K562 (cell line): Measurements from ENCODE around the gene MAGI3. TPM values are rescaled to one million over a fixed set of nuclear protein-coding genes. Genes with fewer than 3 reads are reported as not detected.

ENCODE experiments used
- ATAC-seq: fragments of 200-7000 bp; cut with Tn5 transposase; 3 replicates; pipeline ENCODE4 v1.9.1; 2020; ENCODE audit warnings: moderate library complexity
- BruUV-seq: library from RNA; stranded (reverse); fragments of 400-500 nt; replicated peaks from 2 replicates; lab custom pipeline; 2021; lab: Mats Ljungman, UMichigan
- CTCF ChIA-PET: fragments of 300-600 bp; formaldehyde crosslinking; extraction: SDS; loops from one replicate; lab custom pipeline; 2021; ENCODE audit warnings: low intra/inter-chr PET ratio; lab: Yijun Ruan, JAX
- POLR2A ChIA-PET: fragments of 300-600, 350-650 bp; sonication (Branson Sonifier 250); formaldehyde crosslinking; extraction: SDS; loops from one replicate; lab custom pipeline; 2021; ENCODE audit warnings: antibody characterized with exemption, inconsistent platforms; lab: Yijun Ruan, JAX
- DNase-seq, 4 experiments: peaks; one replicate each; pipeline versions ENCODE4 v3.0.0 to v3.0.0-alpha.2; 2011 to 2018; ENCODE audit warnings: low spot score in 3 of 4, mixed read lengths in 3 of 4; ENCODE audit errors: extremely low read depth in 1 of 4
- FAIRE-seq: peaks from 2 replicates; lab custom pipeline; 2011; peaks lifted over from hg19 to GRCh38; lab: Jason Lieb, UNC
- H2AFZ ChIP-seq: 2 replicates; pipeline ENCODE4 v1.6.0; 2011; ENCODE audit warnings: low read depth, low read length, control low read depth, inconsistent platforms
- H3K27ac ChIP-seq: fragments of 200-600 bp; 3 replicates; pipeline ENCODE4 v1.8.0; 2011; ENCODE audit warnings: low read depth, mild to moderate bottlenecking, control low read depth, inconsistent platforms, low read length, moderate library complexity, mixed read lengths; ENCODE audit errors: extremely low read depth
- H3K27me3 ChIP-seq, 2 experiments: fragments of 300-600 bp in 1 of 2; 2 replicates in 1 of 2; 3 replicates in 1 of 2; pipeline versions ENCODE4 v1.6.0 to v1.8.0; 2011; ENCODE audit warnings: inconsistent platforms in 2 of 2, low read length in 2 of 2, mild to moderate bottlenecking in 1 of 2, mixed read lengths in 1 of 2, moderate library complexity in 1 of 2; ENCODE audit not compliant: control insufficient read depth in 2 of 2, insufficient read depth in 2 of 2
- H3K36me3 ChIP-seq: fragments of 300-600 bp; 3 replicates; pipeline ENCODE4 v1.8.0; 2011; ENCODE audit warnings: mild to moderate bottlenecking, low read length, inconsistent platforms; ENCODE audit not compliant: control insufficient read depth, insufficient read depth
- H3K4me1 ChIP-seq, 2 experiments: fragments of 200-600 bp in 1 of 2; replicated peaks in 1 of 2; 2 replicates in 1 of 2; 3 replicates in 1 of 2; pipeline versions ENCODE4 v1.5.1 to v1.8.0; 2011; ENCODE audit warnings: inconsistent platforms in 2 of 2, low read length in 2 of 2, mild to moderate bottlenecking in 1 of 2, mixed read lengths in 1 of 2, moderate library complexity in 1 of 2; ENCODE audit not compliant: control insufficient read depth in 2 of 2, insufficient read depth in 2 of 2
- H3K4me2 ChIP-seq: 2 replicates; pipeline ENCODE4 v1.6.1; 2011; ENCODE audit warnings: low read length, control low read depth, inconsistent platforms, mixed read lengths; ENCODE audit not compliant: insufficient read depth
- H3K4me3 ChIP-seq: fragments of 200-600 bp; sonication (generic), shearing (Covaris generic); 2 replicates; pipeline ENCODE4 v1.5.1; 2016; ENCODE audit warnings: control low read depth, inconsistent platforms
- H3K79me2 ChIP-seq: fragments of 200-600 bp; 3 replicates; pipeline ENCODE4 v1.8.0; 2011; ENCODE audit warnings: low read length, inconsistent platforms; ENCODE audit not compliant: control insufficient read depth, insufficient read depth
- H3K9ac ChIP-seq, 2 experiments: 2 replicates each; pipeline versions ENCODE4 v1.6.0 to v1.6.1; 2011; ENCODE audit warnings: low read depth in 2 of 2, low read length in 2 of 2, control low read depth in 1 of 2, inconsistent platforms in 1 of 2, mild to moderate bottlenecking in 1 of 2, mixed read lengths in 1 of 2; ENCODE audit not compliant: insufficient read depth in 1 of 2
- H3K9me1 ChIP-seq: one replicate; pipeline ENCODE4 v1.6.0; 2011; ENCODE audit warnings: inconsistent platforms, mild to moderate bottlenecking, low read length, moderate library complexity; ENCODE audit not compliant: control insufficient read depth, insufficient read depth
- H3K9me3 ChIP-seq: replicated peaks from 2 replicates; pipeline ENCODE4 v1.5.1; 2011; ENCODE audit warnings: low read depth, low read length, inconsistent platforms; ENCODE audit not compliant: control insufficient read depth, insufficient read depth
- H4K20me1 ChIP-seq: replicated peaks from 2 replicates; pipeline ENCODE4 v1.6.1; 2011; ENCODE audit warnings: low read length, inconsistent platforms, mixed read lengths; ENCODE audit not compliant: control insufficient read depth, insufficient read depth
- GTF2F1 ChIP-seq: IDR thresholded peaks from 2 replicates; pipeline ENCODE4 v1.6.1; 2011; ENCODE audit warnings: low read depth, low read length, improper control_type of control experiment
- HNRNPL ChIP-seq: fragments of 200-400 bp; formaldehyde crosslinking; IDR thresholded peaks from 2 replicates; pipeline ENCODE4 v1.6.1; 2017; ENCODE audit warnings: low read depth, mild to moderate bottlenecking, low read length
- KLF16 ChIP-seq: IDR thresholded peaks from 2 replicates; pipeline ENCODE4 v1.6.1; 2016; ENCODE audit warnings: antibody characterized with exemption
- MCM7 ChIP-seq, 2 experiments: fragments of 450-650 bp; IDR thresholded peaks; 2 replicates each; pipeline ENCODE4 v1.6.1; 2016 to 2018
- ZNF668 ChIP-seq: fragments of 250-450 bp; sonication (Bioruptor Pico); IDR thresholded peaks from 2 replicates; pipeline ENCODE4 v1.8.0; 2022; ENCODE audit warnings: mild to moderate bottlenecking, inconsistent platforms
- WGBS: fragments of 100-300 bp; shearing (Covaris generic); methylation state at CpG from one replicate; pipeline ENCODE4 v1.1.6; 2016; ENCODE audit warnings: low coverage, mixed read lengths; ENCODE audit not compliant: insufficient coverage; ENCODE audit errors: missing lambda C conversion rate; 5-methylcytosine and 5-hydroxymethylcytosine counted together
- in situ Hi-C: fragments of 300-500 bp; cut with MboI; formaldehyde crosslinking; loops from 4 replicates; pipeline ENCODE4 v1.15.0; 2018; ENCODE audit warnings: inconsistent platforms, mixed read lengths
- intact Hi-C: fragments of 100-400 bp; cut with micrococcal nuclease; formaldehyde crosslinking; loops from 2 replicates; pipeline ENCODE4 v1.14.2; 2022
- polyA plus RNA-seq, 8 experiments: library from polyadenylated mRNA; depleted of rRNA in 4 of 8; stranded (reverse) in 5 of 8; unstranded in 3 of 8; fragments of >200 nt; fragmentation: Nextera tagmentation in 2 of 8; fragmentation: Illumina TruSeq in 1 of 8; extraction: Ambion mirVana in 2 of 8; extraction: Trizol in 1 of 8; gene quantifications; 2 replicates each; pipeline versions ENCODE4 v1.2.1 to v1.2.3, GENCODE V29; 2011 to 2014; ENCODE audit warnings: inconsistent platforms in 1 of 8, missing spikeins in 1 of 8
- total RNA-seq, 7 experiments: library from RNA; depleted of rRNA in 6 of 7; stranded (reverse); fragments of >200 nt in 6 of 7; fragmentation: Illumina TruSeq in 2 of 7; extraction: Trizol in 2 of 7; gene quantifications; 2 replicates each; pipeline versions ENCODE4 v1.2.1 to v1.2.3, GENCODE V29; 2011 to 2021; ENCODE audit warnings: low replicate concordance in 1 of 7
- TF ChIP-seq, protein P1 (sequence below): fragments of 450-650 bp; IDR thresholded peaks from 2 replicates; pipeline ENCODE4 v1.6.1; 2016; ENCODE audit warnings: low read depth, mild to moderate bottlenecking, moderate library complexity
- TF ChIP-seq, protein P2 (sequence below): fragments of 250-450 bp; sonication (Bioruptor Pico); IDR thresholded peaks from 2 replicates; pipeline ENCODE4 v1.8.0; 2022; ENCODE audit warnings: moderate library complexity, mild to moderate bottlenecking, inconsistent platforms
- TF ChIP-seq, protein P3 (sequence below): IDR thresholded peaks from 2 replicates; pipeline ENCODE4 v1.6.1; 2014; ENCODE audit warnings: antibody characterized with exemption

Gene MAGI3
- total and polyA plus RNA-seq, 9 of the 15 experiments (the other 6 are each of a cell fraction or from before 2014, with no cell fraction given): 1.0 to 8.6 (median 5.5) TPM

DNA sequence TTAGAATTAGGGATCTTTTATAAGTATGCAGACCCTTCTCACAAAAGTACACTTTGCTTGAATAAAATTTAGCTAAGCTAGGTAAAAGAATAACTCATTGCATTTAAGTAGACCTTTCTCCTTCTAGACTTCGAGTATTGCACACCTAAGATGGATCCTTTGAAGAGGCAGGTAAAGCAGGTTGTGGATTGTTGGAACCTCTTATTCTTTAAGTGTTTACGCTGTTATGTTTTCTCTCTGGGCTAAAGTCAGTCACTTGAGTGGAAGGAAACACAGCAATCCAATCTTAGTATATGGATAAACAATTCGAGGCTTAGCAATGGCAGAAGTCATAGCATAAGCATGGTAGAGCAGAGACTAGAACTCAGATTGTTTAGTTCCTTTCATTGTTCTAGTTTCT, 11.4 kb downstream of the MAGI3 start (continued):
- TF ChIP-seq, protein P1, sequence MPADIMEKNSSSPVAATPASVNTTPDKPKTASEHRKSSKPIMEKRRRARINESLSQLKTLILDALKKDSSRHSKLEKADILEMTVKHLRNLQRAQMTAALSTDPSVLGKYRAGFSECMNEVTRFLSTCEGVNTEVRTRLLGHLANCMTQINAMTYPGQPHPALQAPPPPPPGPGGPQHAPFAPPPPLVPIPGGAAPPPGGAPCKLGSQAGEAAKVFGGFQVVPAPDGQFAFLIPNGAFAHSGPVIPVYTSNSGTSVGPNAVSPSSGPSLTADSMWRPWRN: no peak
- no peak for TF ChIP-seq KLF16

DNA sequence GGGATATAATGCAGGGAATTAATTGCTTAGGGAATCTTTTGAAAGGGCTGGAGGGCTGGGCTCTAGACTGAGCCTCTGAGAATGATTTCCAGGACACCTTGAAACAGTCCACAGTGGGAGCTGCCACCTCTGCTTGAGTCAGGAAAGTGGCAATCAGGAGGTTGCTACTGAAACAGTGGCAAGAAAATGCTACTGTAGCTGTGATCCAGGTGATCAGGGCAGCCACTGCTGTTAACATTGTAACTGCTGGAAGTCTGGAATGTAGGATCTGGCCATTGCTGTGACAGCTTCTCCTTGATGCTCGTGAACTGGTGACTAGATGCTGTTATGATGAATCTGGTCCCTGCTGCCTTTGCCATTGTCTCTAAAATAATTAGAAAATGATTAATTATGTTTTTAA, 12.8 kb downstream of the MAGI3 start:
- H3K79me2 ChIP-seq: no peaks in the 10 kb centered on the region
- no peaks in the 10 kb centered on the region for H3K9me1 ChIP-seq
- DNase-seq: no peak
- no peaks in the 10 kb centered on the region for H3K4me1 ChIP-seq
- H2AFZ ChIP-seq: no peak overlapping the region
- no peak for FAIRE-seq
- H3K27me3 ChIP-seq: peaks cover 0 to 3% of the 10 kb centered on the region in 2 experiments; a peak in 2 of 5 replicates
- WGBS: 0% methylated on average over 1 of the region's 1 CpG
- no peaks in the 10 kb centered on the region for H3K9me3 ChIP-seq
- no peak overlapping the region for H3K4me2 ChIP-seq
- POLR2A ChIA-PET: interaction anchor here (0.6 to 1.6 kb wide), 5 partner anchors 9 to 273 kb away, joined by 3 to 13 read pairs (median 3); no protein-coding TSS in a partner anchor
- no TSS peak for BruUV-seq
- no peaks in the 10 kb centered on the region; the same call in 1 of the 2 replicates for H4K20me1 ChIP-seq
- intact Hi-C loops (no loop called here), in situ Hi-C loops (no loop called here)
- TF ChIP-seq HNRNPL (no peak), MCM7 (IDR thresholded peaks at IDR 0.05) (no peak), GTF2F1 (no peak), ZNF668 (CRISPR knock-in tag) (no peak)
- TF ChIP-seq, protein P2, sequence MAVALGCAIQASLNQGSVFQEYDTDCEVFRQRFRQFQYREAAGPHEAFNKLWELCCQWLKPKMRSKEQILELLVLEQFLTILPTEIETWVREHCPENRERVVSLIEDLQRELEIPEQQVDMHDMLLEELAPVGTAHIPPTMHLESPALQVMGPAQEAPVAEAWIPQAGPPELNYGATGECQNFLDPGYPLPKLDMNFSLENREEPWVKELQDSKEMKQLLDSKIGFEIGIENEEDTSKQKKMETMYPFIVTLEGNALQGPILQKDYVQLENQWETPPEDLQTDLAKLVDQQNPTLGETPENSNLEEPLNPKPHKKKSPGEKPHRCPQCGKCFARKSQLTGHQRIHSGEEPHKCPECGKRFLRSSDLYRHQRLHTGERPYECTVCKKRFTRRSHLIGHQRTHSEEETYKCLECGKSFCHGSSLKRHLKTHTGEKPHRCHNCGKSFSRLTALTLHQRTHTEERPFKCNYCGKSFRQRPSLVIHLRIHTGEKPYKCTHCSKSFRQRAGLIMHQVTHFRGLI: no peak
- TF ChIP-seq, protein P3, sequence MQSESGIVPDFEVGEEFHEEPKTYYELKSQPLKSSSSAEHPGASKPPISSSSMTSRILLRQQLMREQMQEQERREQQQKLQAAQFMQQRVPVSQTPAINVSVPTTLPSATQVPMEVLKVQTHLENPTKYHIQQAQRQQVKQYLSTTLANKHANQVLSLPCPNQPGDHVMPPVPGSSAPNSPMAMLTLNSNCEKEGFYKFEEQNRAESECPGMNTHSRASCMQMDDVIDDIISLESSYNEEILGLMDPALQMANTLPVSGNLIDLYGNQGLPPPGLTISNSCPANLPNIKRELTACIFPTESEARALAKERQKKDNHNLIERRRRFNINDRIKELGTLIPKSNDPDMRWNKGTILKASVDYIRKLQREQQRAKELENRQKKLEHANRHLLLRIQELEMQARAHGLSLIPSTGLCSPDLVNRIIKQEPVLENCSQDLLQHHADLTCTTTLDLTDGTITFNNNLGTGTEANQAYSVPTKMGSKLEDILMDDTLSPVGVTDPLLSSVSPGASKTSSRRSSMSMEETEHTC: no peak
- no peak overlapping the region for H3K4me3 ChIP-seq
- no peaks in the 10 kb centered on the region for H3K36me3 ChIP-seq
- no peak overlapping the region for H3K27ac ChIP-seq
- CTCF ChIA-PET: no interaction called here
- H3K9ac ChIP-seq: no peak overlapping the region
- ATAC-seq: no peak
